Islet precursor cell (in vitro differentiated cells): ENCODE results near the gene NFATC3.
"Not testable (repeated sequence)": the region's sequence is repeated elsewhere in the genome, so short reads cannot be mapped to it uniquely, and the experiment has no call there.

ENCODE experiments used
- DNase-seq: peaks from one replicate; pipeline ENCODE4 v3.0.0-alpha.2; 2018

NFATC3 gene

DNA sequence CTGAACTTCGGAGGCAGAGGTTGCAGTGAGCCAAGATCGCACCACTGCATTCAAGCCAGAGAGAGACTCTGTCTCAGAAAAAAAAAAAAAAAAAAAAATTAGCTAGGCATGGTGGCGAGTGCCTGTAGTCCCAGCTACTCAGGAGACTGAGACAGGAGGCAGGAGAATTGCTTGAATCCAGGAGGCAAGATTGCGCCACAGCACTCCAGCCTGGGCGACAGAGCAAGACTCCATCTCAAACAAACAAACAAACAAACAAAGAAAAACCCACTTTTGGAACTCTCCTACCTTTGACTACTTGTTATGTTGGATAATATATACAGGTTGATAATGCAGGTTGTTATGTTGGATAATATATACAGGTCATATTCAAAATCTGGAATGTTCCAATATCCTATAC is 35.3 kb downstream of the NFATC3 start:
- DNase-seq, result not testable (repeated sequence)

DNA sequence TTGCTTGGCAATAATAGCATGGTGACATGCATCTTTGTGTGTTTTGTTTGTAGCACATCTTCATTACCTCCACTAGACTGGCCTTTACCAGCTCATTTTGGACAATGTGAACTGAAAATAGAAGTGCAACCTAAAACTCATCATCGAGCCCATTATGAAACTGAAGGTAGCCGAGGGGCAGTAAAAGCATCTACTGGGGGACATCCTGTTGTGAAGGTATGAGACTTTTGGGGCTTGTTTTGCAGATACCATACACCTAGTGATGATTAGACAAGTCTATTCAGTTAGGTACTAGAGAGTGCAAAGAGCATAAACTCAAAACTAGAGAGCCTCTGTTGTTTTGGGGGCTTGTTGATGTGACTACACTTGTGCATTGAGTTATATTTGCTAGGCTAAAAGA is 41.2 kb downstream of the NFATC3 start:
- no peak for DNase-seq

DNA sequence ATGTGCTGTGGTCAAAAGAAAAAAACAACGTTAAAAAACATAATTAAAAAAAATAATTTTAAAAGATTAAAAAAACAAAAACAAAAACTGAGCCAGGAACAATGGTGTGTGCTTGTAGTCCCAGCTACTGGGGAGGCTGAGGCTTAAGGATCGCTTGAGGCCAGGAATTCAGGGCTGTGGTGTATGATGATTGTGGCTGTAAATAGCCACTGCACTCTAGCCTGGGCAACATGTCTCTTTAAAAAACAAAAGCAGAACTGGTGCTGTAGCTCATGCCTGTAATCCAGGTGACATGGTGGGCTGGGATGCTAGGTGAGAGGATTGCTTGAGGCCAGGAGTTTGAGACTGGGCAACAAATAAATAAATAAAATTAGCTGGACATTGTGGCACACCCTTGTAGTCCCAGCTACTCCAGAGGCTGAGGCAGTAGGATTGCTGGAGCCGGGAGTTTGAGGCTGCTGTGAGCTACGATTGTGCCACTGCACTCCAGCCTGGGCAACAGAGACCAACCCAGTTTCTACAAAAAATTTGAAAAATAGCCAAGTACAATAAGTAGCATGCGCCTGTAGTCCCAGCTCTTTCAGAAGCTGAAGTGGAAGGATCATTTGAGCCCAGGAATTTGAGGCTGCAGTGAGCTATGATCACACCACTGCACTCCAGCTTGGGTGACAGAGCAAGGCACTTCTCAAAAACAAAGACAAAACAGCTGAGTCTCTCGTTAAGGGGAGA is 43.6 kb downstream of the NFATC3 start:
- no peak for DNase-seq

DNA sequence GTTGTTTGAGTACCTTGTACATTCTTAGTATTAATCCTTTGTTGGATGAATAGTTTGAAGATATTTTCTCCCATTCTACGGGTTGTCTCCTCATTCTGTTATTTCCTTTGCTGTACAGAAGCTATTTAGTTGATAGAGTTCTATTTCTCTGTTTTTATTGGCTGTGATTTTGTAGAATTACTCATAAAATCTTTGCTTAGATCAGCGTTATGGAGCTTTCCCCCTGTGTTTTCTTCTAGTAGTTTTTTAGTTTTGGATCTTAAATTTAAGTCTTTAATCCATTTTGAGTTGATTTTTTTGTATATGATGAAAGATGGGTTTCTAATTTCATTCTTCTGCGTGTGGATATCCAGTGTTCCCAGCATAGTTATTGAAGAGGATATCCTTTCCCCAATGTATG is 45.4 kb downstream of the NFATC3 start:
- no peak for DNase-seq

DNA sequence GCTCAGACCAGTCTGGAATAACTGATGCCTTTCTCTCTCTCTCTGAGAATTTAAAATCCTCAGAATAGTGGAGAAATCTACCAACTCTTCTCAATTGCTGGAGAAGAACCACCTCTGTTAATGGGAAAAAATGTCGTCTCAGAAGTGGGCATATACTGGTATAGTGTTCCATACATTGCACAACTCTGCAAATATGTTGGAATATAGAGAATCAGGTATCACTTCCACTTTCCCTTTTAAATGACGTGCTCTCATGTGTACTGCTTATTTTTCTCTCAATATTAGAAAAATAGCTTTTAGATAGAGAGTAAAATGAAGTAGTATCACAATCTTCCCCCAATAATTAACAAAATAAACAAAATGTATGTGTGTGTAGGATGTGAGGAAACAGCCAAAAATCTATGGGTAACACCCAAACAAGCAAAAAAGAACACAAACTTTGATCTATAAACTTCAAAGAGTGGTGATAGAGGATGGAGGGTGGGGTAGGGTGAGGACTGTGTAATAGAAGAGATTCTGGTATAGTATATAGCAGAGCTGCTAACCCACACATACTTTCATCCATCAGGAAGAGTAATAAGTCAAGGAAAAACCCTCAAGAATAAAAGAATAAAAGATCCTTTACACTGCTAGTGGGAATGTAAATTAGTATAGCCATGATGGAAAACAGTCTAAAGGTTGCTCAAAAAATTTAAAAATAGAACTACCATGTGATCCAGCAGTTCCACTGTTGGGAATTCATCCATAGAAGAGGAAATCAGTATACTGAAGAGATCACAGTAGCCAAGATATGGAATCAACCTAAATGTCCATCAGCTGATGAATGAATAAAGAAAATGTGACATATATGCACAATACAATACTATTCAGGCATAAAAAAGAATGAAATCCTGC is 46.9 kb downstream of the NFATC3 start:
- DNase-seq, result no peak

DNA sequence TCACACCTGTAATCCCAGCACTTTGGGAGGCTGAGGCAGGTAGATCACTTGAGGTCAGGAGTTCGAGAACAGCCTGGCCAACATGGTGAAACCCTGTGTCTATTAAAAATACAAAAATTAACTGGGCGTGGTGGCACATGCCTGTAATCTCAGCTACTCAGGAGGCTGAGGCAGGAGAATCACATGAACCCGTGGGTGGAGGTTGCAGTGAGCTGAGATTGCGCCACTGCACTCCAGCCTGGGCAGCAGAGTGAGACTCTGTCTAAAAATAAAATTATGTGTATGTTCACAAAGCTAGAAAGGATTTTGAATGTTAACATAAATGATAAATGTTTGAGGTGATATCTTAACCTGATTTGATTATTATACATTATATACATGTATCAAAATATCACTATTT is 47.8 kb downstream of the NFATC3 start:
- not testable (repeated sequence) for DNase-seq

DNA sequence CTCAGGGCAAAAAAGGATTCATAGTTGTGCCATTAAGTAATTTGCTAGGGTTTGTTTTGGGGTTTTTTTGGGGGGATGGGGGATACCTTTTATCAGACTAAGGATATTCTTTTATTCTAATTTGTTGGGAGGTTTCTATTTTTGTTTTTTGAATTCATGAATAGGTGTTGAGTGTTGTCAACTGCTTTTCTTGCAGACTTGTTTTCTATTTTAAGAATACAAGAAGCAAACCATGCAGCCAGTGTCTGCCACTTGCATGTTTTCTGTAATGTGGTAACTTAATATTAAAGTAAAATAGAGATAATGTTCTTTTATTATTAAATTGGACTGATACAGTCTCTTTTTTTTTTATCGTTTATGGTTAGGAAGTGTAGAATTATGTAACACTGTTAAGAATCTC is 49.5 kb downstream of the NFATC3 start:
- no peak for DNase-seq

DNA sequence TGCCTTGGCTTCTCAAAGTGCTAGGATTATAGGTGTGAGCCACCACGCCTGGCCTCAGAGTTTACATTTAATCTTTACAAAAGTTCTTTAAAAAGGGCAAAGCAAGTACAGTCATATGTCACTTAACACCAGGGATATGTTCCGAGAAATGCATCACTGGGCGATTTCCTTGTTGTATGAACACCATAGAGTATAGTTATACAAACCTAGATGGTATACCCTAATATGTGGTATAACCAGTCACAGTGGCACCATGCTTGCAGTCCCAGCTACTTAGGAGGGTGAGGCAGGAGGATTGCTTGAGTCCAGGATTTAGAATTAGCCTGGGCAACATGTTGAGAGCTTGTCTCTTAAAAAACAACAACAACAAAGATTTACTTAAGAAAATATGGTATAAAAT is 51.3 kb downstream of the NFATC3 start:
- no peak for DNase-seq

DNA sequence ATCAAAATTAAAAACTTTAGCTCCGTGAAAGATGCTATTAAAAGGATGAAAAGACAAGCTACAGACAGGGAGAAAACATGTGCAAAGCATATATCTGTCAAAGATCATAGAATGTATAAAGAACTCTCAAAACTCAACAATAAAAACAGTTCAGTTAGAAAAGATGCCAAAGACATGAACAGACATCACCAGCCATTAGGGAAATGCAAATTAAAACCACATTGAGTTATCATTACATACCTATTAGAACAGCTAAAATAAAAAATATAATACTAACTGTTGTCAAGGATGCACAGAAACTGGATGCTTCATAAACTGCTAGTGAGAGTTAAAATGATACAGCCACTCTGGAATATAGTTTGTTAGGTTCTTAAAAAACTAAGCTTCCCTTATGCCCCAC is 58.8 kb downstream of the NFATC3 start:
- no peak for DNase-seq

DNA sequence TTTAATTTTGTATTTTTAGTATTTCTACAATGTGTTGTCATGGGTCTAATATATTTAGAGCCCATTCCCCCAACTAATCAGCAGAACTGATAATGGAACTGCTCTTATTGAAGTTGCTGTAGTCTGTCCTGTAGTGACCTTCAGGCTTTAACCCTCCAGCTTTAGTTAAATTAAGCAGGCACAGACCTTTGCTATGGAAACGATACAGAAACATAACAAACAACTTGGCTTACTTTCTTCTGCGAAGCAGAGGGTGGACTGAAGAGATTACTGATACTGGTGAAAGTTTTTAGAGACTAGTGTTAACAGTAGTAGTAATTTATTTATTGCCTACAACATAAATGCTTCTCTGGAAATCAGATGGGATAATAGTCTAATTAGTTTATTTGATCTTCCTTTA is 61.4 kb downstream of the NFATC3 start:
- no peak for DNase-seq

DNA sequence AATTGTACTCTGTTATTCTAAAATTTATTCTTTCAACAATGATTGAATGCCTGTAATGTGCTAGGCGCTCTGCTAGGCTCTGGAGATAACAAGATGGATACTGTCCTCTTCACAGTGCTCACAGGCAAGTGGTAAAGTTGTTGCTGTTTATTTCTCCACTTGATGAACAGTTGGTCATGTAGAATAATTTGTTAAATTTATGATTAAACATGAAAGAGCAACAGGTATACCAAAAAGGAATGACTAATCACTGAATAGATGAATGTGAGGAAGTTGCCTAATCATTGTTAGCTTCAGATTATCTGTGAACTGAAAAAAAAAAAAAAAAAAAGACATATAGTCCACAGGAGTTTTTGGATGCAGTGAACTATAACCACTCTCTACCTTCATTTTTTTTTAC is 62.3 kb downstream of the NFATC3 start:
- DNase-seq, result no peak

DNA sequence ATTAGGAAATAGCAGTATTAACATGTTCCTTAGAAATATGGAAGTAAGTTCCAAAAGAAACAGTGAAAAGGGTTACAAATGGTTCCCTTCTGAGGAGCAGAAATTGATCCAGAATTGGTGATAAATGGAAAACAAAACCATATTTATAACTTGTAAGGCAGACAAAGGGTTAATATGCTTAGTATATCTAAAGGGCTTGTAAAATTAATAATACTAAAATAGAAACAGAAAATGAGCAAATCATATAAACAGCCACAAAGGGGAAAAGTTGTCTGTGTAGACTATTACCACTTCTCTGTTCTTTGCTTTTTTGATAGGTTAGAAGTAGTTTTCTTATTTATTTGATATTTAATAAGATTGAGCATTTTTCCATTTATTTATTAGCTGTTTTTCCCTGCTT is 64.4 kb downstream of the NFATC3 start:
- DNase-seq, result no peak

DNA sequence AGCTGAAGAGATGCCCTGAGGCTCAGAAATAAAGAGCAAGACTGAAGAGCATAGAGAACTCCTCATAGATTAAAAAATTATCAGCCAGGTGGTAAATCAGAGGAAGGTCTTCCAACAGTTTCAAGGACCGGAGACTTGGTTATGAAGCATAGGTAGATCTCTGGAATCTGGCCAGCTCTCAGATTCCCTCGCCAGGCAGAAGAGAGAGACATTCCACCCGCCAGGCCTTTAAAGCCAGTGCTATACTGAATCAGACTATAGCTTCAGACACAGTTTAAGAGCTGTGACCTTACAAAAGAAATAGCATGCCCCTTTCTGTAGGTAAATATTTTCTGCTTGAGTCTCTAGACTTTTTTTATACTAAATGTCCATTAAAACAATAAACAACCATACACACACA is 70.3 kb downstream of the NFATC3 start:
- DNase-seq, result no peak

DNA sequence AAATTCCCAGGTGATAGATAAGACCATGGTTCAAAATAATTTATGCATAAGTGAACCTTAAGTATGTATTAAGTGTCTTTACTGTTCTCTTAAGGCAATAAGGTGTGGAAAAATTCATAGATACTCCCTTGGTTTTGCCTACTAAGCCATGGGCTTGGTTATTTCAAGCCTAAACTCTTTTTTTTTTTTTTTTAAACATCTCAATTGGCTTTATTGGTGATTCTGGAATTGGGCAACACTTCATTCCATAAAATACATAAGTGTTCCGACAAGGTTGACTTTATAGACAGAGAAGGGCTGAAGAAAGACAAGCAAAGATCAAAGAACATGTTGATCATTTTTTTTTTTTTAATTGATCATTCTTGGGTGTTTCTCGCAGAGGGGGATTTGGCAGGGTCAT is 77.2 kb downstream of the NFATC3 start:
- no peak for DNase-seq

DNA sequence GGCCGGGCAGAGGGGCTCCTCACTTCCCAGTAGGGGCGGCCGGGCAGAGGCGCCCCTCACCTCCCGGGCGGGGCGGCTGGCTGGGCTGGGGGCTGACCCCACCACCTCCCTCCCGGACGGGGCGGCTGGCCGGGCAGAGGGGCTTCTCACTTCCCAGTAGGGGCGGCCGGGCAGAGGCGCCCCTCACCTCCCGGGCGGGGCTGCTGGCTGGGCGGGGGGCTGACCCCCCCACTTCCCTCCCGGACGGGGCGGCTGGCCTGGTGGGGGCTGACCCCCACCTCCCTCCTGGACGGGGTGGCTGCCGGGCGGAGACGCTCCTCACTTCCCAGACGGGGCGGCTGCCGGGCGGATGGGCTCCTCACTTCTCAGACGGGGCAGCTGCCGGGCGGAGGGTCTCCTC is 78.1 kb downstream of the NFATC3 start:
- DNase-seq, result not testable (repeated sequence)

DNA sequence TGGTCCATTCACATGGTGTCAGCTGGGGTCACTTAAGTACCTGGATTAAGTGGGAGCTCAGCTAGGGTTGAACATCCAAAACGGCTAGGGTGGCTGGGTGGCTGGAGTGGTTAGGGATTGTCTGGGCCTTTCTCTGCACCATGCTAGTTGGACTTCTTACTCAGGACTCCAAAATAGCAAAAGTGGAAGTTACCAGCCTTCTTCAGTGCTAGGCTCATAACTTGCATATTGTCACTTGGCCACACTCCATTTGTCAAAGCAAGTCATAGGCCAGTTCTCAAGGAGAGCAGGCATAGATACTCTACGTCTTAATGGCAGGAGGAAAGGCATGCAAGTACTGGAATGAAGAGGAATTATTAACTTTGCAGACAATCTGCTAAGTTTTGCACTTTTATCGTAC is 81.1 kb downstream of the NFATC3 start:
- DNase-seq, result no peak

DNA sequence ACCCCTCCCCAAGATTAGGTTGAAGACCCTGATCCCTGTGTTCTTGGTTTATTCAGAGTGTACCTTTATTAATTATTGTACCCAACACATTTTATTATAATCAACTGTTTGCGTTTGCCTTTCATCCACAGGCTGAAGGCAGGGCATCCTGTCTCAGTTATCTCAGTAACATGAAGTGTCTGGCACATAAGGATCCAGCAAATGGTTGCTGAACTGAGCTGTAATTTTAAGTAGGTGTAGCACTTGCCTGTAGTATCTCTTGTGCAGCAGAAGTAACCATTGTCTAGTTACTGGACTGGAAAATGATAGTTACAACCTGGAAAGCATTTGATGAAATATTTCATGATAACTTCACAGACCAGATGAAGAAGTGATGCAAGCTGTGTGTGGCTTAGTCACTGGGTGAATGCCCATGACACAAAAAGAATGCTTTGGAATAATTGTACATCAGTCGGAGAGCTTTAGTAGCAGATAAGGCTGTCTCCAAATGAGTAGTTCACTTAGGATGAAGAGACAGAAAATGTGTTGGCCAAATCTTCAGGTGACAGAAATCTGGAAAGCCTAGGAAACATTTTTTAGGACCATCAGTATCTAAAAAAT is 94.1 kb downstream of the NFATC3 start:
- no peak for DNase-seq

DNA sequence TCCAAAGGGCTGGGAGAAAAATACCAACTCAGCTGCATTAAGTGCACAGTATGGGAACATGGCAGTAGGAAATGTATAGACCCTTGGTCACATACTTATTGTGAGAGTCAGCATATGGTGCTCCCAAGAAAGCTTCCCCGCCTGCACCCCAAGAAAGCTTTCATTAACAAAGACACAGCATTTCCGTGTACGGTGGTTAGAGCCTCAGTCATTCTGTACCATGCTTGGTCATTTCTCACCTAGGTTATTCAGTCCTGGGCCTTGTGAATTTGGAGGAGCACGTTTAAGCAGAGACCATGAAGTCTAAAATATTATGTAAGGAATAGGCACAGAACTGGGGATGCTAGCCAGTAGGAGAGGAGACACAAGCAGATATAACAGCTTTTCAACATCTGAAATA is 94.7 kb downstream of the NFATC3 start:
- DNase-seq, result no peak

DNA sequence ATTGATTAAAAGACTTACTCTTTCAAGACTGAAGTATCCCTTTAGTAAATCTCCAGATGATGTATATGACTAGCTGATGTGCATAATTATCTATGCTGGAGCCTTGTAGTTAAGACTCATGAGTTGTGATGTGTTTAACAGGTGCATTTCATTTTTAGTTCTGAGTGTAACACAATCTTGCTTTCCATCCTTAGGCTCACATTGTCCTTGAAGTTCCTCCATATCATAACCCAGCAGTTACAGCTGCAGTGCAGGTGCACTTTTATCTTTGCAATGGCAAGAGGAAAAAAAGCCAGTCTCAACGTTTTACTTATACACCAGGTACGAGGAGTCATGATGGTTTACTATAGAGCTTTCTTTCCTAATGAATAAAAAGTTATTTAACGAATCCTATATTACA is 97.9 kb downstream of the NFATC3 start:
- no peak for DNase-seq

DNA sequence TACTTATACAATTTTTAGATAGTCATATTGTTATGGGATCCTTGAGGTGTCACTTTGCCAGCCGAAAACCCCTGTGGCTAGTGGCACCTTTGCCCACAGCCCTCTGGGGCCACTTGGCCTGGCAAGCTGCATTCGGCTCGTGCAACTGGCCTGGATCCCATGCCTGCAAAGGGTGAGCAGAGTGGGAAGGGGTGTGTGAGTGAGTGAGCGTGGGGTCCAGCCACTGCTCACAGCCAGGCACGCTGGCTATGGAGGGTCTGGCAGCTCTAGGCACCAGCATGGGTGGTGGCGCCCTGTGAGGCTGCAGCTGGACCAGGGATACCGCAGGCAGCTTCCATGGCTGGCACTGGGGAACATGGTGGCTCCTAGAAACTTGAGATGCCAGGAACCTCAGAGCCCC is 101.7 kb downstream of the NFATC3 start:
- DNase-seq, result no peak

DNA sequence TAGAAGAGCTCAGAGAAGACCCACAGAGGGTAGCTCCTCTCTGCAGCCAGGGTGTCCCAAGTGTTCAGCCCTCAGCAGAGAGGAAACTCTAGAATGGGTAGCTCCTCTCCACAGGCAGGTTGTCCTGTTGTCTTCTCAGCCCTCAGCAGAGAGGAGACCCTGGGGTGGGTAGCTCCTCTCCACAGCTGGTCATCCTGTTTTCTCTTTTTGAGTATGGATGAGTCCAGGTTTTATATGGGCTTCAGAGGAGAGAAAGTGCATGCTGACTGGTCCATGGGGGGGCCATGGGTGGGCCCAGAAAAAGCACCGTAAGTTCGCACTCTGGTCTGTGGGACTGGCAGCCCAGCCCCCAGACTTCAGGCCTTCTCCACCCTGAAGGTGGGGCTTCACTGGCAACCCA is 102.3 kb downstream of the NFATC3 start:
- DNase-seq, result no peak

DNA sequence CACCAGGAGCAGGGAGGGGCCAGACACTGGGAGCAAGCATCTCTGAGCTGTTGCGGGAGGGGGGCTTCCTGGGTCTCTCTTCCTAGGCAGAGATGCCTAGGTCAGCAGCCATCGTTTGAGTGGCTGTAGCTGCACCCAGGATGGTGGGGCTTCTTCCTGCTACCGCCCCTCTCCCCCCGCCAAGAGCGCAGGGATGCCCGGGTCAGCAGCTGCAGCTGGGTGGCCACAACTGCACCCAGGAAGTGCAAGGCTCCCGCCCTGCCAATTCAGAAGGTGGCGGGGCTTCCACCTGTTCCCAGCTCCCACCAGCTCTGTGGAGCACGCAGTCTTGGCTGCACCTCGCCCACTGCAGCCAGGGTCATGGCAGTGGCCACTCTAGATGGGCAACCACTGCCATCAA is 103.0 kb downstream of the NFATC3 start:
- DNase-seq, result no peak

DNA sequence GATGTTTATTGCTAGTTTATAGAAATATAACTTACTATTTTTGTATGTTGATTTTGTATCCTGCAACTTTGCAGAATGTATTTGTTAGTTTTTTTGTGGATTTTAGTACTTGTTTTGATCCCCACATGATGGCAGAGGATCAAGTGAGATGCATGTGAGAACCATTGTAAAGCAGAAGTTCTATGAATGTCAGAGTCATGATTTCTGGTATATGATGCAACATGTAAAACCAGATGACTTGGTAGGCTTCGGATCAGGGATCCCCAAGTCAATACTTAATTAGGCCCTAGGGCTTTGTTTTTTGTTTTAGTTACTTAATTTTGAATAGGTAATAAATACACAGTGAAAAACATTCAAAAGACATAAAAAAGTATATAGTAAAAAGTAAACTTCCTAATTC is 104.9 kb downstream of the NFATC3 start:
- DNase-seq, result no peak
